GM23248 (cell line): ENCODE data around the gene CA12.

Source experiments
- EZH2 ChIP-seq: fragments of 200-600 bp; sonication (generic); IDR thresholded peaks from 2 replicates; pipeline ENCODE4 v1.6.1; 2018; ENCODE audit warnings: antibody characterized with exemption, mild to moderate bottlenecking; ENCODE audit not compliant: insufficient read depth, poor library complexity, severe bottlenecking
- EZH2phosphoT487 ChIP-seq: fragments of 200-600 bp; sonication (generic); IDR thresholded peaks from 2 replicates; pipeline ENCODE4 v1.6.1; 2018; ENCODE audit warnings: antibody characterized with exemption, moderate library complexity, mild to moderate bottlenecking, low read depth; ENCODE audit not compliant: insufficient read depth

DNA sequence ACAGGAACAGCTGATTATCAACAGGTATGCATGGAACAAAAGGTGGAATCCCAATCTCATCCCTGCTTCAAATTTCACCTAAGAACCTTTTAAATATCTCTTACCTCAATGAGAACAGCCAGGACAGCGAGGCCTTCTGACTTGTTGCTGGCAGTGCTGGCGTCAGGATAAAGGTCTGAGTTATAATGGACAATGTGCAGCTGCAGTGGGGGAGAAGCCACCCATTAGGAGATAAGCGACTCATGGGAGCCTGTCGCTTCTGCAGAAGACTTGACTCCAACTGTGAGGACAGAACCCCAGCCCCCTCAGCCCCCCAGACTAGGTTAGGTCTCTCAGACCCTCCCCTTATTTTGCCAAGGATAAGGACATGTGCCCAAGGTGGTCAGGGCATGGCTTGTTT is 39.7 kb downstream of the CA12 start:
- no peak for TF ChIP-seq EZH2
- TF ChIP-seq EZH2phosphoT487, result no peak
